ENCODE results near the gene JMY. TPM values are rescaled to one million over a fixed set of nuclear protein-coding genes. Genes with fewer than 3 reads are reported as not detected.

Gene JMY
- total RNA-seq, 1 experiment from 2014 or later, result 11.7 TPM

GRCh38 chr5:79236362-79236969, 535 bp downstream of the JMY start:
- peaks cover 31% of the 10 kb centered on the region for H4K20me1 ChIP-seq (ENCODE audit: insufficient read depth)
- H3K4me2 ChIP-seq, result peak overlapping the region; percentile 89
- peaks cover 66% of the 10 kb centered on the region for H3K79me2 ChIP-seq (ENCODE audit: low read depth)
- H3K36me3 ChIP-seq (ENCODE audit: low read depth), result no peaks in the 10 kb centered on the region
- DNase-seq, result peak in 1 of 2 experiments; percentile 25
- BruUV-seq (replicated peaks), result no TSS peak
- POLR2A ChIA-PET (ENCODE audit: unreplicated experiment), result interaction anchor here (0.7 kb wide), 1 partner anchor 876 kb away, joined by 3 read pairs; the partner anchor contains the start of gene SCAMP1
- H3K9me2 ChIP-seq (ENCODE audit: insufficient read depth), result no peaks in the 10 kb centered on the region
- no peaks in the 10 kb centered on the region for H3K27me3 ChIP-seq (ENCODE audit: insufficient read depth, low read depth)
- H3K27ac ChIP-seq, result peak overlapping the region; percentile 92
- H3K4me1 ChIP-seq (replicated peaks; ENCODE audit: insufficient read depth), result peaks cover 24% of the 10 kb centered on the region
- TF ChIP-seq, protein P1, sequence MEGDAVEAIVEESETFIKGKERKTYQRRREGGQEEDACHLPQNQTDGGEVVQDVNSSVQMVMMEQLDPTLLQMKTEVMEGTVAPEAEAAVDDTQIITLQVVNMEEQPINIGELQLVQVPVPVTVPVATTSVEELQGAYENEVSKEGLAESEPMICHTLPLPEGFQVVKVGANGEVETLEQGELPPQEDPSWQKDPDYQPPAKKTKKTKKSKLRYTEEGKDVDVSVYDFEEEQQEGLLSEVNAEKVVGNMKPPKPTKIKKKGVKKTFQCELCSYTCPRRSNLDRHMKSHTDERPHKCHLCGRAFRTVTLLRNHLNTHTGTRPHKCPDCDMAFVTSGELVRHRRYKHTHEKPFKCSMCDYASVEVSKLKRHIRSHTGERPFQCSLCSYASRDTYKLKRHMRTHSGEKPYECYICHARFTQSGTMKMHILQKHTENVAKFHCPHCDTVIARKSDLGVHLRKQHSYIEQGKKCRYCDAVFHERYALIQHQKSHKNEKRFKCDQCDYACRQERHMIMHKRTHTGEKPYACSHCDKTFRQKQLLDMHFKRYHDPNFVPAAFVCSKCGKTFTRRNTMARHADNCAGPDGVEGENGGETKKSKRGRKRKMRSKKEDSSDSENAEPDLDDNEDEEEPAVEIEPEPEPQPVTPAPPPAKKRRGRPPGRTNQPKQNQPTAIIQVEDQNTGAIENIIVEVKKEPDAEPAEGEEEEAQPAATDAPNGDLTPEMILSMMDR (conservative IDR thresholded peaks at IDR 0.05), result no peak
- TF ChIP-seq EZH2 (IDR thresholded peaks at IDR 0.05; ENCODE audit: low read depth), result no peak
- CTCF ChIA-PET, result interaction anchor here (0.6 kb wide), 1 partner anchor 36 kb away, joined by 3 read pairs; no protein-coding TSS in a partner anchor
- intact Hi-C loops (cut with micrococcal nuclease; ENCODE audit: unreplicated experiment), result loop anchor here (5.0 kb wide), 1 partner anchor 54 kb away; no protein-coding TSS in a partner anchor
- no peaks in the 10 kb centered on the region for H3K9me3 ChIP-seq (ENCODE audit: insufficient read depth, low read depth)
- H2AFZ ChIP-seq, result peak overlapping the region; percentile 87
- H3K4me3 ChIP-seq, result peak overlapping the region; percentile 72
- H3F3A ChIP-seq (ENCODE audit: insufficient read depth, low read depth), result no peaks in the 10 kb centered on the region; the same call in 1 of the 2 replicates

GRCh38 chr5:79236970-79237739, 1.2 kb downstream of the JMY start:
- Histone ChIP-seq H3K79me2 (ENCODE audit: low read depth) (peaks cover 73% of the 10 kb centered on the region), H3K4me1 (replicated peaks; ENCODE audit: insufficient read depth) (peaks cover 28% of the 10 kb centered on the region), H4K20me1 (ENCODE audit: insufficient read depth) (peaks cover 38% of the 10 kb centered on the region), H3K4me2 (peak overlapping the region; percentile 89), H3K9me3 (ENCODE audit: insufficient read depth, low read depth) (no peaks in the 10 kb centered on the region), H2AFZ (peak overlapping the region; percentile 87), H3K9me2 (ENCODE audit: insufficient read depth) (no peaks in the 10 kb centered on the region), H3K36me3 (ENCODE audit: low read depth) (no peaks in the 10 kb centered on the region), H3K4me3 (peak overlapping the region; percentile 72), H3K27me3 (ENCODE audit: insufficient read depth, low read depth) (no peaks in the 10 kb centered on the region), H3K27ac (peak overlapping the region; percentile 92), H3F3A (ENCODE audit: insufficient read depth, low read depth) (no peaks in the 10 kb centered on the region; the same call in 1 of the 2 replicates)
- no TSS peak for BruUV-seq (replicated peaks)
- POLR2A ChIA-PET (ENCODE audit: unreplicated experiment), result interaction anchor here (0.6 kb wide), 1 partner anchor 93 kb away, joined by 3 read pairs; no protein-coding TSS in a partner anchor
- TF ChIP-seq, protein P1 (conservative IDR thresholded peaks at IDR 0.05), result no peak
- no peak for TF ChIP-seq EZH2 (IDR thresholded peaks at IDR 0.05; ENCODE audit: low read depth)
- DNase-seq, result peak; percentile 35 to 56
- intact Hi-C loops (cut with micrococcal nuclease; ENCODE audit: unreplicated experiment), result loop anchor here (5.0 kb wide), 1 partner anchor 55 kb away; no protein-coding TSS in a partner anchor
- CTCF ChIA-PET, result interaction anchor here (0.5 to 0.9 kb wide), 4 partner anchors 37 to 104 kb away, joined by 3 to 4 read pairs (median 3); no protein-coding TSS in a partner anchor

Measured in PC-9 (cell line).